ENCODE measurements around the gene HTT. TPM values are rescaled to one million over a fixed set of nuclear protein-coding genes. Genes with fewer than 3 reads are reported as not detected.

The HTT gene
- total RNA-seq, 1 experiment from 2014 or later = 64.4 TPM

GRCh38 chr4:3069661-3070199, 4.8 kb upstream of the HTT start:
- no CpG with 5 or more reads among the region's 16 CpGs for WGBS (ENCODE audit: extremely low coverage, insufficient read length, low lambda C conversion rate)
- no peak overlapping the region for H2BK120ac ChIP-seq (ENCODE audit: low read depth, low read length, poor library complexity, severe bottlenecking)
- no peak overlapping the region for H2BK5ac ChIP-seq (ENCODE audit: insufficient read length, low read length)
- no peak overlapping the region for H3K4ac ChIP-seq (ENCODE audit: low read depth, low read length)
- H3K27me3 ChIP-seq (ENCODE audit: insufficient read depth, low read length) = no peaks in the 10 kb centered on the region
- Mint-ChIP-seq H3K9me3 (no peaks in the 10 kb centered on the region), H3K36me3 (ENCODE audit: insufficient read depth in 1 of 3, low read depth in 3 of 3) (no peaks in the 10 kb centered on the region), H3K4me1 (peaks cover 4 to 13% of the 10 kb centered on the region in 2 experiments; a peak in 2 of 4 replicates), H3K27me3 (ENCODE audit: low read depth) (peaks cover 7% of the 10 kb centered on the region), H3K4me3 (no peak overlapping the region), H3K27ac (no peak overlapping the region)
- H4K8ac ChIP-seq (replicated peaks; ENCODE audit: insufficient read length, low read depth, low read length) = no peak overlapping the region
- no peak overlapping the region for H2AK5ac ChIP-seq (ENCODE audit: insufficient read length, low read length)
- no peak for TF ChIP-seq CTCF (conservative IDR thresholded peaks at IDR 0.05)
- H4K20me1 ChIP-seq (ENCODE audit: control insufficient read depth, insufficient read depth, insufficient read length) = peaks cover 2% of the 10 kb centered on the region
- H3K79me2 ChIP-seq (ENCODE audit: insufficient read depth, low read length) = no peaks in the 10 kb centered on the region
- no peak overlapping the region for H2BK12ac ChIP-seq (ENCODE audit: insufficient read length, low read depth, low read length)
- H3K18ac ChIP-seq (ENCODE audit: insufficient read length, low read depth, low read length) = no peak overlapping the region
- H3K4me1 ChIP-seq (ENCODE audit: insufficient read depth, low read length) = no peaks in the 10 kb centered on the region
- no peak overlapping the region for H3K9ac ChIP-seq (ENCODE audit: extremely low read depth, insufficient read length, low read length)
- no peak overlapping the region for H2AFZ ChIP-seq (ENCODE audit: low read length)
- no peak overlapping the region for H3K4me2 ChIP-seq (ENCODE audit: insufficient read depth, insufficient read length, low read length)
- no peak overlapping the region for H3K14ac ChIP-seq (ENCODE audit: insufficient read depth, low read length)
- no peak overlapping the region for H2BK20ac ChIP-seq (ENCODE audit: low read depth, low read length, poor library complexity, severe bottlenecking)
- no peak overlapping the region for H4K5ac ChIP-seq (ENCODE audit: insufficient read length, low read depth, low read length)
- peaks cover 3% of the 10 kb centered on the region for H3K23me2 ChIP-seq (ENCODE audit: insufficient read length, low read depth, low read length, poor library complexity, severe bottlenecking)
- no peak overlapping the region for H3K56ac ChIP-seq (ENCODE audit: insufficient read length, low read depth, low read length)
- no peak overlapping the region for H3K27ac ChIP-seq (ENCODE audit: insufficient read length, low read depth, low read length)
- H3T11ph ChIP-seq (ENCODE audit: low read length) = no peak overlapping the region
- H2BK15ac ChIP-seq (ENCODE audit: low read depth, low read length) = no peak overlapping the region
- H4K91ac ChIP-seq (ENCODE audit: insufficient read length, low read depth, low read length) = no peak overlapping the region
- DNase-seq = no peak
- no peaks in the 10 kb centered on the region for H3K9me3 ChIP-seq (ENCODE audit: control insufficient read depth, low read depth, low read length)
- H3K23ac ChIP-seq (ENCODE audit: insufficient read length, low read depth, low read length) = no peak overlapping the region
- no peaks in the 10 kb centered on the region for H3K79me1 ChIP-seq (ENCODE audit: insufficient read depth, low read depth, low read length, poor library complexity, severe bottlenecking)
